Neural crest cell (in vitro differentiated cells): ENCODE data around the gene ADSS1. TPM values are rescaled to one million over a fixed set of nuclear protein-coding genes. Genes with fewer than 3 reads are reported as not detected.

Source experiments
- DNase-seq: peaks from one replicate; pipeline ENCODE4 v3.0.0; 2021; ENCODE audit warnings: low read depth, mixed read lengths, low spot score
- H3K27ac Mint-ChIP-seq: one replicate; pipeline ENCODE4 v1.8.0; 2021; ENCODE audit warnings: mild to moderate bottlenecking, mixed read lengths; ENCODE audit not compliant: unreplicated experiment
- H3K27me3 Mint-ChIP-seq: 2 replicates; pipeline ENCODE4 v1.8.0; 2021; ENCODE audit warnings: low read depth, mild to moderate bottlenecking, mixed read lengths
- H3K36me3 Mint-ChIP-seq: 2 replicates; pipeline ENCODE4 v1.8.0; 2021; ENCODE audit warnings: low read depth, mild to moderate bottlenecking, mixed read lengths
- H3K4me1 Mint-ChIP-seq: 2 replicates; pipeline ENCODE4 v1.8.0; 2021; ENCODE audit warnings: mixed read lengths
- H3K4me3 Mint-ChIP-seq: one replicate; pipeline ENCODE4 v1.8.0; 2021; ENCODE audit warnings: mild to moderate bottlenecking, mixed read lengths
- H3K9me3 Mint-ChIP-seq: 2 replicates; pipeline ENCODE4 v1.8.0; 2021; ENCODE audit warnings: mixed read lengths
- microRNA-seq: library from miRNA; unstranded; fragments of <30 nt; microRNA quantifications from one replicate; pipeline ENCODE4, GENCODE V29; 2020
- total RNA-seq: library from RNA; stranded (reverse); gene quantifications from 2 replicates; pipeline ENCODE4 v1.2.1, GENCODE V29; 2021
- TF ChIP-seq, protein P1 (sequence below): fragments of 200-600 bp; sonication (generic); conservative IDR thresholded peaks from 2 replicates; pipeline ENCODE4 v1.5.0; 2021; ENCODE audit warnings: antibody characterized with exemption, mild to moderate bottlenecking

Gene ADSS1
- total RNA-seq, 1 donor from 2014 or later: 5.0 TPM

DNA sequence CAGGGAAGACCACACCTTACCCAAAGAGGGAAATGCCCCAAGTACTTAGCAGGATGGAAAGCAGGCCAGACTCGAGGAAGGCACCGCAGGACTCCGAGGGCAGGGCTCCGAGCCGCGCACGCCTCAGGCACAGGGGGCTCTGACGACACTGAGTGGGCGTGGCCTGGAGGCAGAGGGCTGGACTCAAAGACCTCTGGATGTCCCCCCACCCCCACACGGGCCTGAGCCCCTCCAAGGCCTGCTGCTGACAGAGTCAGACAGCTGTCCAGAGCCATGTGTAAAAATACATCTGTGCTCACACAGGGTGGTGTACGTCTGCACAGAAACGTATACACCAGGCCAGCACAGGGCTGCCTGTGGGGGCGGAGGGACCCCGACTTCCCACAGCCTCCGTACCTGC lies 70.1 kb downstream of the ADSS1 start:
- H3K27me3 Mint-ChIP-seq: peaks cover 30% of the 10 kb centered on the region
- peak overlapping the region; percentile 14 for H3K27ac Mint-ChIP-seq
- peak overlapping the region; percentile 90 for H3K4me3 Mint-ChIP-seq
- TF ChIP-seq, protein P1, sequence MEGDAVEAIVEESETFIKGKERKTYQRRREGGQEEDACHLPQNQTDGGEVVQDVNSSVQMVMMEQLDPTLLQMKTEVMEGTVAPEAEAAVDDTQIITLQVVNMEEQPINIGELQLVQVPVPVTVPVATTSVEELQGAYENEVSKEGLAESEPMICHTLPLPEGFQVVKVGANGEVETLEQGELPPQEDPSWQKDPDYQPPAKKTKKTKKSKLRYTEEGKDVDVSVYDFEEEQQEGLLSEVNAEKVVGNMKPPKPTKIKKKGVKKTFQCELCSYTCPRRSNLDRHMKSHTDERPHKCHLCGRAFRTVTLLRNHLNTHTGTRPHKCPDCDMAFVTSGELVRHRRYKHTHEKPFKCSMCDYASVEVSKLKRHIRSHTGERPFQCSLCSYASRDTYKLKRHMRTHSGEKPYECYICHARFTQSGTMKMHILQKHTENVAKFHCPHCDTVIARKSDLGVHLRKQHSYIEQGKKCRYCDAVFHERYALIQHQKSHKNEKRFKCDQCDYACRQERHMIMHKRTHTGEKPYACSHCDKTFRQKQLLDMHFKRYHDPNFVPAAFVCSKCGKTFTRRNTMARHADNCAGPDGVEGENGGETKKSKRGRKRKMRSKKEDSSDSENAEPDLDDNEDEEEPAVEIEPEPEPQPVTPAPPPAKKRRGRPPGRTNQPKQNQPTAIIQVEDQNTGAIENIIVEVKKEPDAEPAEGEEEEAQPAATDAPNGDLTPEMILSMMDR: no peak
- DNase-seq: no peak
- H3K36me3 Mint-ChIP-seq: no peaks in the 10 kb centered on the region
- H3K4me1 Mint-ChIP-seq: peaks cover 29% of the 10 kb centered on the region
- no peaks in the 10 kb centered on the region for H3K9me3 Mint-ChIP-seq

DNA sequence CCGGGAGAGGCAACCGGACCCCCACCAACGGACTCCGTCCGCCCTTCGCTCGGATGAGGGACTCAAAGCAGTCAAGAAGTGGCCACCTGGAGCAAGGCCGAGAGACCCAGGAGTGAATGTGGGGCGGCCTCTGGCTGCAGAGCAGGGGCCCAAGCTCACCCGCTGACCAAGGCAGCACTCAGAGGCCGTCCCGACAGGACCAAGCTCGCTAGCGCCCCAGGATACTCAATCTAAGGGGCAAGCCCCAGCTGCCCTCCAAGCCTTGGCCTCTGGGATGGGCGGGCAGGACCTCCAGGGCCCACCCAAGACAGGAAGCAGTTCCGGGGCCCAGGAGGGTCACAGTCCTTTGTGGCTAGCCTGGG lies 70.6 kb downstream of the ADSS1 start:
- Mint-ChIP-seq H3K27ac (peak overlapping the region; percentile 14), H3K4me1 (peaks cover 35% of the 10 kb centered on the region), H3K4me3 (peak overlapping the region; percentile 90), H3K36me3 (no peaks in the 10 kb centered on the region), H3K27me3 (peaks cover 35% of the 10 kb centered on the region), H3K9me3 (no peaks in the 10 kb centered on the region)
- DNase-seq: no peak
- TF ChIP-seq, protein P1: no peak

DNA sequence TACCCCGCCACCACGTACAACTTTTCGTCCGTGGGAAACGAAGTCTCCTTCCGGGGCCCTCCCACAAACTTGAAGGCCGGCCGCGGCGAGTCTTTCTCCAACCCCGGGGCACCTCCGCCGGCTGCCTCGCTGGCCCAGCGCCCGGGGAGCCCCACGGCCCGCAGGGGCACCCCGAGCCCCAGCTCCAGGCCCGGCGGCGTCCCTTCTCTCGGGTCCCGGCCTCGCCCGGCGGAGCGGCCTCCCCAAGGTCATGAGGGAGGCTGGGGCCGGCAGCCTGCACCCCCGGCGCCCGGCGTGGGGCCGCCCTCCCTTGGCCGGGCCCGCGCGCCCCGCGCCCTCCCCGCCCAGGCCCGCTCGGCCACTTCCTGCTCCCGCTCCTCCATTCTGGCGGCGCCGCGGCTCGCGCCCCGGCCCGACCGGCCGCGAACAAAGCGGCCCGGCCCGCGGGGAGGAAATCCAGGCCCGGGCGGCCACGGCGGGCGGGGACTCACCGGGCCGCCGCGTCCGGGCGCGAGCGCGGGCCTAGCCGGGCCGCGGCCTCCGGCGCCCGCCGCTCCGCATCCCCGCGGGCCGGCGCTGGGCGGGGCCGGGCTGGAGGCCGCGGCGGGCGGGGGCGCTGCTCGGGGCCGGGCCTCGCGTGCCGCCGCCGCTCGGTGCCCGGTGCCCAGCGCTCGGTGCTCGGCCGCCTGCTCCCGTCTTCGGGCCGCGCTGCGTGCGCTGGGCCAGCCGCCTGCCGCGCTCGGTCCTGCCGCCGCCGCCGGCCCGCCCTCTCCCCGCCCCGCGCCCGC lies 71.2 kb downstream of the ADSS1 start, which contains the start of gene AKT1:
Gene AKT1, minus strand, starts transcription at position 756 of the 788 bp plus-strand sequence. CDS start 3,105 bp downstream, outside the sequence.
- Mint-ChIP-seq H3K36me3 (no peaks in the 10 kb centered on the region), H3K4me3 (peak within 1 kb of the TSS; percentile 90), H3K27me3 (peaks cover 40% of the 10 kb centered on the region), H3K4me1 (peaks cover 38% of the 10 kb centered on the region), H3K9me3 (no peaks in the 10 kb centered on the region), H3K27ac (no peak within 1 kb of the TSS)
- no peak for DNase-seq
- TF ChIP-seq, protein P1: no peak

DNA sequence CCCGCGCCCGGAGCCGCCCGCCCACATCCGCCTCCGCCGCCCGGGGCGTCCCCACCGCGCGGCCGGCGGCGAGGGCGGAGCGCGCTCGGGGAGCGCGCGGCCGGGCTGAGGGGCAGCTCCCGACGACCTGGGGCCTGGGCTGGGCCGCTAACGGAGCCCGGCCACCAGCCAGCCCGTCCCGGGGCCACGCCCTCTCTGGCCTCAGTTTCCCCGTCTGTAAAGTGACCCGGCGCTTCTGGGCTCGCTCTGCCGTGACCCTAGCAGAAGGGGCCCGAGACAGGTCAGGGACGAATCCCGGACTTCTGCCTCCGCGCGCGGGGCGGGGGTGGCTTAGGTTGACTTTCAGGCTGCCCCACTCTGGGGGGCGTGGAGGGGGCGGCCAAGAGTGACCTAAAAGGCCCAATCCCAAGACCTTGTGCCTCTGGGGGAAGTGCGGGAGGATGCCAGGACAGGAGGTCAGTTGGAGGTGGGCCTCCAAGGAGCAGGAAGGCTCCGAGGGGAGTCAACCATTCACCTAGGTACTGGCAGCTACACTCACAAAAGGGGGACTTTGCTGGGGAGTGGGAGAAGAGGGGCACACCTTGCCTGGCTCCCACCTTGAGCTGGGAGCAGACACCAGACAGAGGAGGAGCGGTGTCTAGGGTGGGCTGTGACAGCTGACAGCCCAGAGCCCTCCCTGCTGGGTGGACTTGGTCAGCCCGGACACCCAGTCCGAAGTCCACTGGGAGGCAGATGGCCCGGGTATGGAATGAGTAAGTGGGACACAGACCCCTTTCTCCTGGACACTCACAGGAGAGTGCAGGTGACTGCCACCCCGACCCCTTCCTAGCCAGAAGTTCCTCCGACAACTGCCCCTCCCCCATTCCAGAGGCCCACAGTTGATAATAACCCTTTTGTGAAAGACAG lies 72.0 kb downstream of the ADSS1 start:
- Mint-ChIP-seq H3K27me3 (peaks cover 41% of the 10 kb centered on the region), H3K9me3 (no peaks in the 10 kb centered on the region), H3K27ac (no peak overlapping the region), H3K36me3 (no peaks in the 10 kb centered on the region), H3K4me3 (peak overlapping the region; percentile 90), H3K4me1 (peaks cover 38% of the 10 kb centered on the region)
- no peak for DNase-seq
- TF ChIP-seq, protein P1: no peak

DNA sequence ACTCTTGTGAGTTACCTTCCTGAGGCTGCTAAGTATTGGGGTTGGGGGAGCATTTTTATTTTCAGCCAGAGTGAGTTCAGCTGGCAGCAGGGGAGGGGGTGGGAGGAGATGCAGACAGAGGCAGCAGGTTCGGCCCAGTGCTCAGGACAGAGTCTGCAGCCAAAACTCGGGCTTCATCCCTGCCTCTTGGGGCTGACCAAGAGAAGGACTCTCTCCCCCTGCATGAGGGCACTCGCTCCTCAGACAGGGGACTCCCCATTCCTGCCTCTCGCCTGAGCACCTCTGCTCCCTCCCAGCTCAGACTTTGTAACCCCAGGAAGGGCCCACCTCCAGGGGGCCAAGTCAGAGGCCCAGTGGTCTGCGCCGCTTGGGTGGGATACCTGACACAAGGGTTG lies 72.7 kb downstream of the ADSS1 start:
- Mint-ChIP-seq H3K36me3 (no peaks in the 10 kb centered on the region), H3K4me1 (peaks cover 42% of the 10 kb centered on the region), H3K27ac (no peak overlapping the region), H3K27me3 (peaks cover 48% of the 10 kb centered on the region), H3K4me3 (peak overlapping the region; percentile 90), H3K9me3 (no peaks in the 10 kb centered on the region)
- no peak for DNase-seq
- TF ChIP-seq, protein P1: no peak

Small RNA genes within 50 kb of the gene (microRNA-seq; reads per million reads assigned to microRNA genes)
- not detected for gene MIR4710

Other genes with a start within 250 kb of the ADSS1 start
- not detected in 2 replicates for gene C14orf180, start 144.5 kb upstream of the ADSS1 start, total RNA-seq
- 19.4 and 20.2 TPM in 2 replicates for gene TMEM179, start 119.5 kb upstream of the ADSS1 start, total RNA-seq
- gene INF2, start 34.6 kb upstream of the ADSS1 start, total RNA-seq: 60.6 and 61.7 TPM in 2 replicates
- 109 and 121 TPM in 2 replicates for gene SIVA1, start 28.9 kb downstream of the ADSS1 start, total RNA-seq
- 179 and 191 TPM in 2 replicates for gene AKT1, start 71.5 kb downstream of the ADSS1 start, total RNA-seq
- gene ZBTB42, start 76.9 kb downstream of the ADSS1 start, total RNA-seq: 2.2 and 2.7 TPM in 2 replicates
- 14.0 and 14.4 TPM in 2 replicates for gene CEP170B, start 141.0 kb downstream of the ADSS1 start, total RNA-seq
- gene PLD4, start 200.7 kb downstream of the ADSS1 start, total RNA-seq: 0.02 and 0.05 TPM in 2 replicates